Measurements from ENCODE around the gene C17orf100.
"Not testable (repeated sequence)": the region's sequence is repeated elsewhere in the genome, so short reads cannot be mapped to it uniquely, and the experiment has no call there.

Gene C17orf100

DNA sequence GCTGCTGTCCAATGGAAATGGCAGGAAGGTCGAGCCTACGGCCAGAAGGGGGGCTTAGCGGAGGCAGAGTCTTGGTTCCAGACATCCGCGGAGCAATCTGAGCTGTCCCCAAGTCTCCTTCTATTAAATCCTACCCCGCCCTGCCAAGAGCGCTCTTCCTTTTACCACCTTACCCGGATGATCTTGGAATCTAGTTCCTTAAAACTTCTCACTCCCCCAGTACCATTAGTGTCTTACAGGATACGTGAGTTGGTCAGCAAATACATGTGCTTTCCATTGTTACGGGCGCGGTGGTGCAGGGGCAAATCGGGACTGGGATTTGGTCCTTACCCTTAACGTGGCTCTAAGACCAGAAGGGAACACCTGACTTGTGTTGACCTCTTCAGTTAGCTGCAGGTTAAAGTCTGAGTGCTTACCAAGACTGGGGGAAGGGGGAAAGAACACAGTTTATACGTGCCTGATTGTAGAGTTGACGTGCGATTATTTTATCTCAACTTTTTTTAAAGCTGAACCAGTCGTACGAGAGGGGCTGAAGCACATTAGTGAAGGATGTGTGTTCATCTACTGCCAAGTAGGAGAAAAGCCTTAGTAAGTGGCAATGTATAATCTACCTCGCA is 10.2 kb upstream of the C17orf100 start:
- peak in 1 of 2 experiments; percentile 23 for DNase-seq

DNA sequence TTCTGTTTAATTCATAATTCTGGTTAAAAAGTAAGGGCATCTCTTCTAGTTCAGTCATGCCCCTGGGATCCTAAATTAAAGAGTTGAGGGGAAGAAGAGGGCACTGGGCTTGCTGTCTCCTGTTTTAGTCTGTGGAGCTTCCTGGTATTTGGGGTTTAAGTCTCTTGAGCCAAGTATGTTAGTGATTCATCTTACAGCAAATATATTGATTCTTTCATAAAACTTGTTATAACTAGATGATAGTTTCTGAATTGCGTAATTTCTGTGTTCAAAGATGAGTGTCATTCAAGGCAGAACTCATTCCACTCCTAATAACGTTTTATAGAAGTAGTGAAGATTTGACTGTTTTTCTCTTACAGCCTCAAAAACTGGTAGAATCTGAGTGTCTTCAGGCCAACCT is 9.0 kb upstream of the C17orf100 start:
- no peak for DNase-seq

DNA sequence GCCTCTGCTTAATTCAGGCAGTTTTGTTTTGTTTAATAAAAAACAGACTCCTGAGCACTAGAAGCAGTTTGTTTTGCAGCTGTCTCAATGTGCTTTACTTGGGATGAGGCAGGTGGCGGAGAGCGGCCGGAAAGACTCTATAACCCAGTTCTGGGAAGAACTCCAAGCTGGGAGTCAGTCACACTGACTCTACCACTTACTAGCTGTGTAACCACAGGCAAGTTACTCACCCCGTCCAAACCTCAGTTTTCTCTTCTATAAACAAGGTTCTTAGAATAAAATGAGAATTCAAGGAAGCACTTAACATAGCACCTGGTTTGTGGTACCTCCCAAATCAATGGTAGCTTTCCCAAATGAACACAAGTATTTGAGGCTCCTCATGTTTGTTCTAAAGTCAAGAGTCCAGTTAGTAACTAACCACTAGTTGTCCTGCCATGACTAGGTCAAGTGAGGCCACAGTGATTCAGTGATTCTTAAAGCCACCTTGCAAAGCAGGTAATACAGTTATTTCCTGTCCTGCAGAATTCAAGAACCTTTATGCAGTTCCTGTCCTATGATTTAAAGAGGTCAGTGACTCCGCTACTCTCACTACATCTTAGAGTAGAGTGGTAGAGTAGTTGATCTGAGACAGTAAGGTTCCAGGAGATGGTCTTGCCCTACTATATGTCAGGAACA is 8.0 kb upstream of the C17orf100 start:
- no peak for DNase-seq

DNA sequence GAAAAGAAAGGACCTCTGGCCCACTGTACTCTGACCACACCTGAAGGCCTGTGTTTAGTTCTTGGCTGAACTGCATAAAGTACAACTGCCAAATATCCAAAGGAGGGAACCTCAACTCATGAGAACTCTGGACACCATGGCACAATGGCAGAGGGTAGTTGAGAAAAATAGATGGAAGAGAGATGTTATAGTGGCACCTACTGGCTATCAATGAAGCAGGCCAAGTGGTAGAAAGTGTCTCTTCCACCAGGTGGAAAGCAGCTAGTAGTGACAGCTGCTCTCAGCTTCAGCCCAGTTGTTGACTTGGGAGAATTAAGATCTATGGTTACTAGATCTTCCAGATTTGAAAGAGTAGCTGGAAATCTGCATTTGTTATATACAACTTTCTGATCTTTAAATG is 3.4 kb upstream of the C17orf100 start:
- DNase-seq, result peak in 1 of 2 experiments; percentile 11

DNA sequence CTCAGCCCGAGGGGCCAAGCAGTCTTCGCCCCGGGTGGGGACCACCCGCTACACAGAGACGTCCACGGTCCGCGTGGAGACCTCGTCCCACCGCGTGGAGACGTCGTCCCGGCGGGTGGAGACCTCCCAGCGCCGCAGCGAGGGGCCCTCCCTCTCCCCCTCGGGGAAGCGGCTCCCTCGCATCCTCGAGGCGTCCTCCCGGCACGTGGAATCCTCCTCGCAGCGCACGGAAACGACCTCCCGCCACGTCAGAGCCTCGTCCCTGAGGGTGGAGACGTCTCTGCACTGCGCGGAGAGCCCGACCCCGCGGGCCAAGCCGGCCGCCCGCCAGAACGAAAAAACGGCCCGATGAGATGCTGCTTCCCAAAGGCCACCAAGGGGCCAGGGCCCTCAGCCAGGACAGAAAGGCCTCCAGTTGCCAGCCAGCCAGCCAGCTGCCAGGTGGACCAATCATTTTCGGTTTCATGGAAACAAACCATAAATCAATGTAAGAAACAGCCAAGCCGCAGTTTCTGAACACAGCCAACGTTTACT is 424 bp downstream of the C17orf100 start:
- peak in 1 of 2 experiments; percentile 60 for DNase-seq

DNA sequence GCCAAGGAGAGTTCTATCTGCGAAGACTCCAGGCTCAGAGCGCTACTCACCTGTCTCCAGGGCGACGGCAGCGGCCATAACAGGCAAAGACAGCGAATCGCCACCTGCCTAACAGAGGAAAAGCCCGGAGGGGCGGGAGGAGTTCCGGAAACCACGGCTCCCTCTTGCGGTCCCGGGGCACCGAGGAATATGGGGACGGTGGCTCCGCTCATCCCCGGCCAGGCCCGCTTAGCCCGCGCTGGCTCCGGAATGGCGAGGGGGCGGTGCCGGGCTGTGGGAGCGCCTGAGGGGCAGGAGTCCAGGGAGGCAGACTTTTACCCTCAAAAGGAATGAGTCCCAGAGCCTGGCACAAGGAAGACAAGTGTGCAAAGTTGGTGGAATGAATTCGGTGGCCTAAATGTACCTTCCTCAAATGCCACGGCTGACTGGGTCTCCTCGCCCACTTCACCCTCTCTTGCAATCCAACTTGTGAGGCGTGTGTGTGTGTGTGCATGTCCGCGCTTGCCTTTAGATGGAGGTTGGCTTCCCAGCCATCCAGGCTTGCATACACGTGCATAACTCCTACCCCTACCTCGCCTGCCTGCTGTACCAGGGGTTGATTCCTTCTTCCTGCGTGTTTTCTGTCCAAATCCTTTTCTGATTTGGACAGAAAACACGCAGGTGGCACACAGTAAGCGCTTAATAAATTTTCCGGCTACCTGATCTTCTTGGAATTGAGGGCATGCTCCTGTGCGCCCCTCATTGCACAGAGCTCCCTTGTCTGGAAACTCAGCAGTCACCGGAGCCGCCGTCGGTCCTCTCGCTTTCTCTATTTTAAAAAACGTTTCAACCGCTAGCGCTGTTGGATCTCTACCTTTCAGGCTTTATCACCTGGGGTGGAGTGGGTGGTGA is 3.5 kb downstream of the C17orf100 start:
- DNase-seq, result peak; percentile 54 to 86

DNA sequence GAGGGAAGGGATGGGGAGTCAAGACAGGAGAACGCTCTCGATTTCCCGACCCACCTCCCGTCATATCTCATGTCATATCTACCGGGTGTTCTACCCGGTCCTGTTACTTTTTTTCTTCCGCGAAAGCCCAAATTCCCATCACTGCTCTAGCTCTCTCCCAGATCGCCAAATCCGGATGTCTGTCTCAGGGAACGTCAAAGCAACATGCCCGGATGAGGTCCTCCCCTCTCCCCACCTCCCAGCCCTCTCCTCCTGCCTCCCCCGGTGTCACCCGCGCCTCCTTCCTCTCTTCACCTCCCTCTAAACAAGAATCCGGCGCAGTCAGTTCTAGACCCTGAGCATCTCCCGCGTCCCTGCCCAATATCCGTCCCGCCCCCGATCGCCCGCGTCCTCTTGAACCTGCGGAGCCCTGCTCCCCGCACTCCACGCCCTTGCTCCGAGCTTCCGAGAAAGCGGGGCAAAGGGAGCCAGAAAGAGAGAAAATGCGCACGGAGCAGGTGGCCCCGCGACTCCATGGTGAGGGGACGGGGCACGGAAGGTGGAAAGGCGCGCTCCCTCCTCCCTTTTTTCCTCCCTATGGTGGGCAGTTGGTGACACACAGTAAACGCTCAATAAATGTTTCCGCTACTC is 4.3 kb downstream of the C17orf100 start:
- DNase-seq, result not testable (repeated sequence)

DNA sequence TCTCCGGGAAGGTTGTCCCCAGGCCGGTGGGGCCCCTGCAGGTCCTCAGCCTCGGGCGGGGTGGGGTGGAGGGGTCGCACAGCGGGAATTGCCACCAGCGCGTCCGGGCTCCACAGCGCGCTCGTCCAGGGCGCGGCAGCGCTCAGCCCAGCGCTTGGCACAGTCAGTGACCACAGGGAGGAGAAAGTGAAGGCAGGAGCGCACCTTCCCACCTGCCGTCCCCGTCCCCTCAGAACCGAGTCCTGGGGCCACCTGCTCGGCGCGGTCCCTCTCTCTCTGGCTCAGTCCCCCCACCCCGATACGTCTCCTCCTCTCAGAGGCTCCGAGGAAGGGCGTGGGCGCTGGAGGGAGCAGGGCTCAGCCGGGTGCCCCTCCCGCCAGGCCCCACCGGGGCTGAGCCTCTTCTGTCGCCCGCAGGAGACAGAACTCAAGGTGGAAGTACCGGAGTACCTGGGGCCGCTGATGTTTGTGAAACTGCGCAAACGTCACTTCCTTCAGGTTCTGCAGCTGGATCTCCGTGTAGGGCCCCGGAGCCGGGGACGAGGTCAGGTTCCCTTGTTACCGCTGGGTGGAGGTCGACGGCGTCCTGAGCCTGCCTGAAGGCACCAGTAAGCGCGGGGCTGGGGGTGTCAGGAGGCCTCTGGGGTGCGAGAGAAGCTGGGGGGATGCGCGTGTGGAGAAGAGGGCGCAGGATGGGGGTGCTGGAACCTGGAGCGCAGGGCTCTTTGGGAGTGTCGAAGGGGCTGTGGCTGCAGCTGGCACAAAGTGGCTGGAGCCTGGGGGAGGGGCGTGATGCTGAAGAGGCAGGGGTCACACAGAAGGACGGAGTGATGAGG is 5.5 kb downstream of the C17orf100 start:
- peak; percentile 3 to 48 for DNase-seq

DNA sequence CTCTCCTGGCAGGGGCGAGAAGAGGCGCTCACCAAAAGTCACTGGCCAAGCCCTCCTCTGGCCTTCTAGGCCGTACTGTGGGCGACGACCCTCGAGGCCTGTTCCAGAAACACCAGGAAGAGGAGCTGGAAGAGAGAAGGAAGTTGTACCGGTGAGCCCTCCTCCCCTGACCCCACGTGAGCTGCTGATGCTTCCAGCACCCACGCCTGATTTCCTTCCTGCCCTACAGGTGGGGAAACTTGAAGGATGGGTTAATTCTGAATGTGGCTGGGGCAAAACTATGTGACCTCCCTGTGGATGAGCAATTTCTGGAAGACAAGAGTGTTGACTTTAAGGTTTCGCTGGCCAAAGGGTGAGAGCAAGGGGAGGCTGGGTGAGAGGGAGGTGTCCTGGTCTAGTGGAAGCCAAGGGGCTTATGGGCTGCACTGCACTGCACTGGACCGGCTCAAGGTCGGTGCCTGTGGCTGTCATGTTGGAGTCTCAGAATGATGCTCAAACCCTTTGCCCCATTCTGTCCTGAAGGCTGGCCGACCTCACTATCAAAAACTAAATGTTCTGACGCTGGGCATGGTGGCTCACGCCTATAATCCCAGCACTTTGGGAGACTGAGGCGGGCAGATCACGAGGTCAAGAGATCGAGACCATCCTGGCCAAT is 6.2 kb downstream of the C17orf100 start:
- no peak for DNase-seq

DNA sequence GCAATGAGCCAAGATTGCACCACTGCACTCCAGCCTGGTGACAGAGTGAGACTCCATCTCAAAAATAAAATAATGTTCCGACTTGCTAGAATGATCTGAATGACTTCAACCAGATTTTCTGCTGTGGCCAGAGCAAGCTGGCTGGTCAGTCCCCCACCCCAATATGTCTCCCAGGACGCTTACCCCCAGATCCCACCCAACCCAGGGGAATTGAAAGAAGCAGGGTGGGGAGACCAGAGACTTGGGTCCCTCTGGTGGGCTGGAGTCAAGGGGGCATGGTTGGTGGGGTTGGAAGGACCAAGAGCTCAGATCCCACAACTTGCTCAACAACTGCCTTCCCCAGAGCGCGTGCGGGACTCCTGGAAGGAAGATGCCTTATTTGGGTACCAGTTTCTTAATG is 6.8 kb downstream of the C17orf100 start:
- not testable (repeated sequence) for DNase-seq

DNA sequence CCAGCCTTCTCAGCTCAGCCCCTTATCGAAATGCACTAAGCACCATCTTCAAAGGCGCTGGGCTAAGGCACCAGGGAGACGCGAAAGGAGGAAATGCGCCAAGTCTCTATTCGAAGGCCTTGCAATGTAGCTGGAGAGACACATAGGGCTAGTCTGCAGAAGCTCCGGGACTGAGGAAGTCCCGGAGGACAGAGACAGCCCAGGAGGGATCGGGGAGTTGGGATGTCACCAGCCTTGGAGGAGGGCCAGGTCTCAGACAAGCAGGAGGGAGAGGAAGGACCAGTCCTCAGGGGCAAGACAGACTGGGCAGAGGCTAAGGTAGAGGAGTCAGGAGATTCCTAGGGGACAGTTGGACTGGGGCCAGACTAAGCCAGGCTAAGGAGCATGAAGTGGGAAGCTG is 8.5 kb downstream of the C17orf100 start:
- no peak for DNase-seq

DNA sequence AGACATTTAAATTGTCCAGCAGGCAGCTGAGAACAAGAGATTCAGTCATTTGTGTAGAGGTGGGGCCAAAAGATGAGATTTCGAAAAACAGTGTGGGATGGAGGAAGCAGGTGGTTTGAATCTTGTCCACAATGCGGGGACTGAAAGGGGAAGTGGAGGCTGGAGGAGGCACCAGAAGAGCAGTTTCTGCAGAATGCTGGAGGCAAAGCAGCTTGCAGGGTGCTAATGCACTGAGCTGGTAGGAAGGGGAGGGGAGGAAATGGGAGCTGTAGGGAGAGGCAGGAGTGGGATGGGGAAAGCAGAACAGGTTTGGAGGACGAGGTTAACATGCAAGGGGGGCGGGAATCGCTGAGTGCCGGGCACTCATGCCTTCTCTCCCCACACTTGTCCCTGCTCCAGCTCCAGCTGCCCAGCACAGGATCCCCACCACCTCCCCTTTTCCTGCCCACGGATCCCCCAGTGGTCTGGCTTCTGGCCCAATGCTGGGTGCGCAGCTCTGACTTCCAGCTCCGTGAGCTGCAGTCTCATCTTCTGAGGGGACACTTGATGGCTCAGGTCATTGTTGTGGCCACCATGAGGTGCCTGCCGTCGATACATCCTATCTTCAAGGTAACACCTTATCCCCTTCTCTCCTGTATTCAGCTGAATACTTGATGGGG is 9.4 kb downstream of the C17orf100 start:
- DNase-seq, result no peak

DNA sequence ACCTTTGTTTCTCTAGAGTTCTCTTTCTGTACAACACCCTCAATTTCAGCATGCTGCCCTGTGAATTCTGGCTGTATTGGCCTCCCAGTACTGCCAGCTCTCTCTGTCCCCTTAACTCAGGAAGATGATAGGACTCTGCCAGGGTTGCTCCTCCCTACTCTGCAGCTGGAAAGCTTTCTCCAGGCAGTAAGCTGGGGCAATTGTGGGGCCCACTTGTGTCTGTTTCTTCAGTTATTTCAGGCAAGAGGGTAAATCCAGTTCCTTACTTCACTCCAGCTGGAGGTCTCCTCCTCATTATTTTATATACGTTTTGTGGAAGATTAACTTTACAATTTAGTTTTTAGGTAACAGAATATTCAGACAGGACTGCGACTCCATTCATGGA is 9.9 kb downstream of the C17orf100 start:
- no peak for DNase-seq

DNA sequence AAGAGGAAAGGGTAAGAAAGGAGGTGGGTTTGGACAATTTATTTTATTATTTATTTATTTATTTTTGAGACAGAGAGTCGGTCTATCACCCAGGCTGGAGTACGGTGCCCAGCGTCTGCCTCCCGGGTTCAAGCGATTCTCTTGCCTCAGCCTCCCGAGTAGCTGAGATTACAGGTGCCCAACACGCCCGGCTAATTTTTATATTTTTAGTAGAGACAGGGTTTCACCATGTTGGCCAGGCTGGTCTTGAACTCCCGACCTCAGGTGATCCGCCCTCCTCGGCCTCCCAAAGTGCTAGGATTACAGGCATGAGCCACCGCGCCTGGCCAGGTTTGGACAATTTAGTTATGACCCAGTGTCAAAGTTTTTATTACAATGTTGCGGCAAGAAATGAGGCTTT is 11.6 kb downstream of the C17orf100 start:
- DNase-seq, result not testable (repeated sequence)

DNA sequence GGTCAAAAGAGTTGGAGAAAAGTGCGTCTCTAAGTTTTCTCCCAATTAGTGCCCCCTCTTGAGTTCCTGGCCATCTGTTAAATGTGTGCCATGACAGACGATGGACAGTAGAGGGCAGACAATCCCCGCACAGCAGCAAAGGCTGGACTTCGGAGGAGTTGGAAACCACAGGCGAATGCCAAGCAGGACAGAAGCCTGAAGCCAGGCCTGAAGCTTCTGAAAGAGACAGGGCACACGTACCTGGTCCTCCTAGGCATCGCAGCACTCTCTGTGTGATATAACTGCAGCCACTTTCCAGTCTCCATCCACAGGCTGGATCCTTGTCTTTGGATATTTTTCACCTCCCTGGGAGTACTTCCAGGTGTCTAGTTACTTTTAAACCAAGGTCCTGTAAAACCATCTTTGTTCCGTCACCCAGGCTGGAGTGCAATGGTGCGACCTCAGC is 14.5 kb downstream of the C17orf100 start:
- peak; percentile 9 to 71 for DNase-seq

DNA sequence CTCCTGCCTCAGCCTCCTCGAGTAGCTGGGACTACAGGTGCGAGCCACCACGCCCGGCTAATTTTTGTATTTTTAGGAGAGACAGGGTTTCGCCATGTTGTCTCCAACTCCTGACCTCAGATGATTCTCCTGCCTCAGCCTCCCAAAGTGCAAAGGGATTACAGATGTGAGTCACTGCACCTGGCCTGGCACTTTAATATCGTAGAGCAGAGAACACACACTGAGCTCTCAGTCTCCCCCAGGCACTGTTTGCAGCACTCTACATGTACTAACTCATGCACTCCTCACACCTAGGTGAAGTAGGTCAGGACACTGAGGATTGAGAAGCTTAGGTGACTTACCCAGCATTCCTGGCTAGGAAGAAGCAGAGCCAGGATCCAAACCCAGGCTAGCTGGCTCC is 15.0 kb downstream of the C17orf100 start:
- DNase-seq, result no peak

DNA sequence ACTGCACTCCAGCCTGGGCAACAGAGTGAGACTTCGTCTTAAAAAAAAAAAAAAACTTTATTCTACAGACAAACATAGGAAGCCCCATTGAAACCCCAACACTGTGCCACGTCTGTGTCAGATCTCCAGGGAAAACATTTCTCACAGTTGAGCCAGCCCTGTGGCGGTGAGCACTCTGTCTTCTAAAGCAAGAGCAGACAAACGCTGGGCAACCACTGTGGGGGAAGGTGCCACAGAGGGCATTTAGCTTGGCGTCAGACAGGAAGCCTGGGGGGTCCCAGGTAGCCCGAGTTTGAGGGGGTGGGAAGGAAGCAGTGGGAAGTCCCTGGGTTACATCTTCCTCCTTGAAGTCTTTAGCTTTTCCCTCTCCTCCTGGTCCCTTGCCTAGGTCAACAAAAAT is 16.0 kb downstream of the C17orf100 start:
- no peak for DNase-seq

DNA sequence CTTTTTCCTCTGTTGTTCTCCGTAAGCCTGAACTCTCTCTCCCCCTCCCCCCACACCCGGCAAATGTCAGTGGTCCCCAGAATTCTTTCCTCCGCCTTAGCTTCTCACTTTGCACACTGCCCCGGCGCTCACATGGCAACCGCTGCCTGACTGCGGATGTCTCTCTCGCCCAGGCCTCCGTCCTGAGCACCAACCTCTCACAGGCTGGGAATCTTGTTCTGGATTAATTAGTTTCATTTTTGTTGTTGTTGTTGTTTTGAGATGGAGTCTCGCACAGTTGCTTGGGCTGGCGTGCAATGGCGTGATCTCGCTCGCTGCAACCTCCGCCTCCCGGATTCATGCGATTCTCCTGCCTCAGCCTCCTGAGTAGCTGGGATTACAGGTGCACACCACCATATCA is 16.7 kb downstream of the C17orf100 start:
- DNase-seq, result no peak

DNA sequence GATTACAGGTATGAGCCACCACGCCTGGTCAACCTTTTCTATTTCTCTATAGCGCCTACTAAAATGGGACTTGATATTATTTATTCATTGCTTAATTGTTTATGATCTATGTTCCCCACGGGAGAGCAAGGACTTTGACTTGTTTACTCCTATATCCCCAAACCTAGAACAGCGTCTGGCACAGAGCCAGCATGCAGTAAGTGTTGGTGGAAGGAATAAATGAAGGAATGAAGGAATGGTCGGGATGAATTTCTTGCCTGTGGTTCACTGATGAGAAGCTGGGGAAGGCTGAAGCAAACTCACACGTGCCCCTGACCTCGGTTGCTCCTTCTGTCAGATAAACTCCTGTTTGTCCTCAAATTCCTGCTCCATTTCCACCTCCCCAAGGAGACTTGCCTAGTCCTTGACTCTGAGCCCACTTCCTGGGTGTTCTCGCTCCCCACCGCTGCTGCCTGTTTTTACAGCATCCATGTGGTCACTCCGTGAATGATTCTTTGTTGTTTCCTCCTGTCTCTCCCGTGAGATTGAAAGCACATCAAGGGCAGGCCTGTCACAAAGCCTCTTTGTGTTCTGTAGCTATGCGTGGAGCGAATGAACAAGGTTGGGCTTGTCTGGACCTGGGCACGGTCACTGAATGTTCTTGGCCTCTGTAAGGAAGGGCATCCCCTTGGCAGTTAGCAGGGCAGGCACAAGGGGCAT is 17.3 kb downstream of the C17orf100 start:
- no peak for DNase-seq
